Measurements from ENCODE around the gene DNAH2.
A peak's percentile ranks its signal among the peaks of the same experiment; 100 is the strongest.

The DNAH2 gene

DNA sequence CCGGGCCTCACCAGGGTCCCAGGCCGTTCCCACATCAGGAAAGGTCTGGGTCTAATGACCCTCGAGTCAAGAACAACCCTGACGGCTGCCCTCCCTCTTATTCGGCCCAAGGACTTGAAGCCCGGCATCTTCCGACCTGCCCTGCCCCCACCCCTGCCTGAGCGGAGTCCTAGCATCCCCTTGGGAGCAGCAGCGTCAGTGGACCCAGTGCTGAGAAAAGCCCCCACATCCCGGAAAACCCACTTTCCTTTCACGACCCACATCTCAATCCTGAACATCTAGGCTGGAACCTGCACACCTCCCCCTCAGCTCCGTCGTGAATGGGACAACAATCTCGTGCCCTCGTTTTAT, 138.1 kb downstream of the DNAH2 start:
- TF ChIP-seq, protein P1, sequence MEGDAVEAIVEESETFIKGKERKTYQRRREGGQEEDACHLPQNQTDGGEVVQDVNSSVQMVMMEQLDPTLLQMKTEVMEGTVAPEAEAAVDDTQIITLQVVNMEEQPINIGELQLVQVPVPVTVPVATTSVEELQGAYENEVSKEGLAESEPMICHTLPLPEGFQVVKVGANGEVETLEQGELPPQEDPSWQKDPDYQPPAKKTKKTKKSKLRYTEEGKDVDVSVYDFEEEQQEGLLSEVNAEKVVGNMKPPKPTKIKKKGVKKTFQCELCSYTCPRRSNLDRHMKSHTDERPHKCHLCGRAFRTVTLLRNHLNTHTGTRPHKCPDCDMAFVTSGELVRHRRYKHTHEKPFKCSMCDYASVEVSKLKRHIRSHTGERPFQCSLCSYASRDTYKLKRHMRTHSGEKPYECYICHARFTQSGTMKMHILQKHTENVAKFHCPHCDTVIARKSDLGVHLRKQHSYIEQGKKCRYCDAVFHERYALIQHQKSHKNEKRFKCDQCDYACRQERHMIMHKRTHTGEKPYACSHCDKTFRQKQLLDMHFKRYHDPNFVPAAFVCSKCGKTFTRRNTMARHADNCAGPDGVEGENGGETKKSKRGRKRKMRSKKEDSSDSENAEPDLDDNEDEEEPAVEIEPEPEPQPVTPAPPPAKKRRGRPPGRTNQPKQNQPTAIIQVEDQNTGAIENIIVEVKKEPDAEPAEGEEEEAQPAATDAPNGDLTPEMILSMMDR (IDR thresholded peaks at IDR 0.05; ENCODE audit: extremely low read depth, missing control alignments) = no peak
- DNase-seq (ENCODE audit: low spot score) = no peak

DNA sequence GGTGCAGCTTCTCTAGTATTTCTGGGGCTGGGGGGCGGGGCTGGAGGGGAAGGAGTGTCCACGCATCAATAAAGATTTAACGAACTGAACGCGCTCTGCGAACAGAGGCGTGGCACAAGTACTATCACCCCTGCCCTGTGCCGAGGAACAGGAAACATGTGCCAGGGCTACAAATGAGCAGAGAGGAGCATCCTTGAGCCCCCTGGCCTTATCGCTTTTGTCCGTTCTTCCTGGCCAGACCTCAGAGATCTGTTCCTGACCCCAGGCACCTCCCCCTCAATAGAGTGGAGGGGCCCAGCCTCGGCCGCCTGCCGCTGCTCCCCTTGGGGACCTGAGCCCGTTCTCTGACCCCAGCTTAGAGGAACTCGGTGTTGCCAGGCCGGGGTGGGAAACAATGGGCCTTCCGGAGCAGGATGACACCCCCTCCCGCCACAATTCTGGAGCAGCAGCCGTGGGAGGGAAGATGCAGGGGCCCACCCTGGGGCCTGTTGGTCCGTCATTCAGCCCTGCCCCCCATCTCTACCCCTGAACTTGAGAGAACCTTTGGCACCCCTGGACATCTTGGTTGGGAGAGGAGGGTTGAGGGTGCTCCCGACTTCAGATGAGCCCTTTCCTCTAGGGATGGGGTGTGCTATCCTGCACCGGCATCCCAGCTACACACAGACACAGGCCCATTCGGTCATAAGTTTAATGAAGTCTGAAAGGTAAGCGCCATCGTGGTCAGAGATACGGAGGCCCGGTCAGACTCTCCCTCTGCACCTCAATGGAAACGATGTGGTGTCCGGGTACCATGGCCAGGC, 138.7 kb downstream of the DNAH2 start:
- TF ChIP-seq, protein P1 (IDR thresholded peaks at IDR 0.05; ENCODE audit: extremely low read depth, missing control alignments) = no peak
- DNase-seq (ENCODE audit: low spot score) = no peak

DNA sequence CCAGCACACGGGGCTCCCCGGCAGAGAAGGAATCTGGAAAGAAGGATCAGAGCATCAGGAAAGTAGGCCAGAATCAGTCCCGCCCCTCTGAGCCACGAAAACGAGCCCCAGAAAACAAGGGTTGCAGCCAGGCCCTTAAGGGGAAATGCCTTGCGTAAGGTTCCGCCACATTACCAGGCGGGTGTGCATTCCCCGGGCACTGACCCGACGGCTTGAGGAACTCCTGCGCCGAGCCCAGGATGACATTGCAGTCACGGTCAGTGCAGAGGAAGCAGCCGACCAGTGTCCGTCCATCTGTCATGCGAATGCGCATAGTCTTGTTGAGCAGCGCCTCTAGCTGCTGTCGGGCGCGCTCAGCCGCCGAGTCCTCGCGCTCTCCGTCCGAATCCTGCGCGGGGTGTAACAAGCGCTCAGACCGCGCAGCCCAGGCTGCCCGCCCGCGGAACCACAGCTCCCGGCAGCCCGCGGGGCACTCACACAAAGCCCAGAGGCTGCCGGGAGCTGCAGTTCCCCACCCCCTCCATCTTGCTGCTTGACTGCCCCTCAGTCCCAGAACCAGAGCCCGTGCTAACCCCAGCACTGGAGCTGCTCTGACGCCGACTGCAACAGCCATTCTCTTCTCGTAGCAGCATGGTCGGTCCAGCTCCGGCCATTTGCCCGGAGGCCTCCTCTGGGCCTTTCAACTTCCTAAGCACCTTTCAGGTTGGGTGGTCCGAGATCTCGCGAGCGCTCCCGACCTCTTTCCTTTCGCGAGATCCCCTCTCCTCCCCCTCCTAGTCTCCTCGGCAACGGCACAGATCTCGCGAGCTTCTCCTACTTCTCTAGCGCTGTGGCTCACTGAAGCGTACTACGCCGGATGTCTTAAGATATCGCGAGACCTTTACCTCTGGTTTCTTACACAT, 139.5 kb downstream of the DNAH2 start, which contains the start of gene NAA38:
NAA38 (minus strand) TSS at position 749 of the 902 bp plus-strand sequence; CDS start at position 653, 96 bp downstream.
- TF ChIP-seq, protein P1 (IDR thresholded peaks at IDR 0.05; ENCODE audit: extremely low read depth, missing control alignments) = peak; percentile 38
- DNase-seq (ENCODE audit: low spot score) = peak; percentile 93

DNA sequence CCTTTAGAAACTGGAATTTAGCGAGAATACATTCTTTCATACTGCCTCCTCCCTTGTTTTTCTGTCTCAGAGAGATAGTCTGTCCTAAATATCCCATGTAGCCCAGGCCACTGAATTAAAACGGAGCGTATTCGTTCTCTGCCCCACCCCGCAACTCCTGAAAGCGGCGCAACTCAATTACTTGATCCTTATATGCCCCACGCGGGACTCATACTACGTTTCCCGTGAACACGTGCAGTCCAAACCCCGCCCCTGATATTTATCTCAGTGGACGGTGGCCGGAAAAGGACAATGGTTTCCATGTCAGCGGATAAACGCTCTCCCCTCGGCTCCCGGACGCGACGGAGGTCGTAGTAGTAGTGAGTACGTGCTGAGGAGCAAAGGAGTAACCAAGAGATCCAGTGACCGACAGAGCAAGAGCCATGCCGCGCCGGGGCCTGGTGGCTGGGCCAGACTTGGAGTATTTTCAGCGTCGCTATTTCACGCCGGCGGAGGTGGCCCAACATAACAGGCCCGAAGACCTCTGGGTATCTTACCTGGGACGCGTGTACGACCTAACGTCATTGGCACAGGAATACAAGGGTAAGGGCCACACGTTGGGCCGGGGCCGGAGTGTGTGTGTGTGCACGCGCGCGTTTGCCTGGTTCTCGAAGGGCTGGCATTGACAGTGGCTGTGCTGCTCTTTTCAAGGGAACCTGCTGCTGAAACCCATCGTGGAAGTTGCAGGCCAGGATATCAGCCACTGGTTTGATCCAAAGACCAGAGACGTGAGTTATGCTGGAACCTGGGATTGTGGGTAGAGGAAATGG, 140.4 kb downstream of the DNAH2 start, which contains the start of gene CYB5D1:
CYB5D1 (plus strand) TSS at position 291 of the 809 bp plus-strand sequence; CDS start at position 423, 132 bp downstream.
- TF ChIP-seq, protein P1 (IDR thresholded peaks at IDR 0.05; ENCODE audit: extremely low read depth, missing control alignments) = no peak
- DNase-seq (ENCODE audit: low spot score) = peak; percentile 75

DNA sequence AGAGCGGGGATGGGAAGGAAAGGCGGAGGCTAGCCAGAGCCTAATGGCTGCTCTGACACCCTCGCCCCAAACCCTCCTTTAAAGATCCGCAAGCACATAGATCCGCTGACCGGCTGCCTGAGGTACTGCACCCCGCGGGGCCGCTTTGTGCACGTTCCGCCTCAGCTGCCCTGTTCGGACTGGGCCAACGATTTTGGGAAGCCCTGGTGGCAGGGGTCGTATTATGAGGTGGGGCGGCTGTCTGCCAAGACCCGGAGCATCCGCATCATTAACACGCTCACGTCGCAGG, 140.9 kb downstream of the DNAH2 start:
- TF ChIP-seq, protein P1 (IDR thresholded peaks at IDR 0.05; ENCODE audit: extremely low read depth, missing control alignments) = no peak
- DNase-seq (ENCODE audit: low spot score) = no peak

DNA sequence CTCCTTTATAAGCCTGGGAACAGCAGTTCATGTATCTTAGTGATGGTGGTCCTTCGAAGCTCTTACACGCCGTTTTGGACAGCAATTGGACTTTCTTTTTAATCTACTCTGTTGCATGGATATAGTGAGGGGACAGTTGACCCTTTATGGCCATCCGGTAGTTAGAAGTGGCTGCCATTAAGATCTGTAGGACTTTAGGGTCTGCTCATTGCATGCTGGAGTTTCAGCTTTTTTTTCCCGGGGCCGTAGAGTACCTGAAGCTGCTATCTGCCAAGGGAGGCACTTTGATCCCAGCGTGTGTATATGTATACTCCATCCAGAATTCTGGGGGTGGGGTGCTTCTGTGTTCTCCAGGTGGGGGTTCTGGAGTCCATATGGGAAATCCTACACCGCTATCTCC, 141.5 kb downstream of the DNAH2 start:
- no peak for DNase-seq (ENCODE audit: low spot score)

More for the DNA sequence above, 141.5 kb downstream of the DNAH2 start:
- TF ChIP-seq, protein P1 (IDR thresholded peaks at IDR 0.05; ENCODE audit: extremely low read depth, missing control alignments) = no peak

Data from GM20000 (cell line).